Smooth muscle cell (in vitro differentiated cells): ENCODE data around the gene SLC6A6. TPM values are rescaled to one million over a fixed set of nuclear protein-coding genes. Genes with fewer than 3 reads are reported as not detected.
A peak's percentile ranks its signal among the peaks of the same experiment; 100 is the strongest.

Source experiments
- DNase-seq: peaks from one replicate; lab custom pipeline; 2025; ENCODE audit not compliant: unreplicated experiment; lab: John Stamatoyannopoulos, UW
- H2AFZ ChIP-seq: fragments of 200-600 bp; sonication (generic); 2 replicates; pipeline ENCODE4 v1.6.0; 2016; ENCODE audit warnings: antibody characterized with exemption, low read depth, mild to moderate bottlenecking
- H3F3A ChIP-seq: fragments of 200-600 bp; sonication (generic); 2 replicates; pipeline ENCODE4 v1.6.0; 2017; ENCODE audit warnings: antibody characterized with exemption, low read depth
- H3K27ac ChIP-seq: fragments of 200-600 bp; sonication (generic); 2 replicates; pipeline ENCODE4 v1.5.1; 2016; ENCODE audit warnings: low read depth, mild to moderate bottlenecking
- H3K27me3 ChIP-seq: fragments of 200-600 bp; sonication (generic); 2 replicates; pipeline ENCODE4 v1.6.1; 2016; ENCODE audit warnings: low read depth, mild to moderate bottlenecking
- H3K36me3 ChIP-seq: fragments of 200-600 bp; sonication (generic); 2 replicates; pipeline ENCODE4 v1.5.1; 2016; ENCODE audit warnings: low read depth
- H3K4me1 ChIP-seq: fragments of 200-600 bp; sonication (generic); 2 replicates; pipeline ENCODE4 v1.5.1; 2016; ENCODE audit warnings: low read depth
- H3K4me2 ChIP-seq: fragments of 200-600 bp; sonication (generic); 2 replicates; pipeline ENCODE4 v1.6.0; 2016; ENCODE audit warnings: mild to moderate bottlenecking
- H3K4me3 ChIP-seq: fragments of 200-600 bp; sonication (generic); 2 replicates; pipeline ENCODE4 v1.5.1; 2016; ENCODE audit warnings: mild to moderate bottlenecking
- H3K79me2 ChIP-seq: fragments of 200-600 bp; sonication (generic); 2 replicates; pipeline ENCODE4 v1.6.0; 2016; ENCODE audit warnings: low read depth, mild to moderate bottlenecking
- H3K9ac ChIP-seq: fragments of 200-600 bp; sonication (generic); 2 replicates; pipeline ENCODE4 v1.6.0; 2016; ENCODE audit warnings: low read depth
- H3K9me3 ChIP-seq: fragments of 200-600 bp; sonication (generic); replicated peaks from 2 replicates; pipeline ENCODE4 v1.5.1; 2016; ENCODE audit warnings: low read depth
- H4K20me1 ChIP-seq: fragments of 200-600 bp; sonication (generic); 2 replicates; pipeline ENCODE4 v1.6.0; 2016; ENCODE audit warnings: low read depth
- WGBS: methylation state at CpG from one replicate; pipeline ENCODE4 v1.1.7; 2016; ENCODE audit warnings: low lambda C conversion rate; 5-methylcytosine and 5-hydroxymethylcytosine counted together
- polyA plus RNA-seq: library from polyadenylated mRNA; unstranded; fragments of >200 nt; fragmentation: Nextera tagmentation; extraction: Ambion mirVana; gene quantifications from 2 replicates; pipeline ENCODE4 v1.2.1, GENCODE V29; 2016
- total RNA-seq: library from RNA; depleted of rRNA; stranded (reverse); fragments of >200 nt; gene quantifications from 2 replicates; pipeline ENCODE4 v1.2.3, GENCODE V29; 2014
- TF ChIP-seq, protein P1 (sequence below): fragments of 200-600 bp; sonication (generic); IDR thresholded peaks from 2 replicates; pipeline ENCODE4 v1.5.1; 2017; ENCODE audit warnings: borderline replicate concordance, mild to moderate bottlenecking, antibody characterized with exemption; ENCODE audit not compliant: insufficient read depth, poor library complexity, severe bottlenecking

SLC6A6 gene
- total and polyA plus RNA-seq, 2 experiments from 2014 or later = 9.4 to 11.7 TPM

DNA sequence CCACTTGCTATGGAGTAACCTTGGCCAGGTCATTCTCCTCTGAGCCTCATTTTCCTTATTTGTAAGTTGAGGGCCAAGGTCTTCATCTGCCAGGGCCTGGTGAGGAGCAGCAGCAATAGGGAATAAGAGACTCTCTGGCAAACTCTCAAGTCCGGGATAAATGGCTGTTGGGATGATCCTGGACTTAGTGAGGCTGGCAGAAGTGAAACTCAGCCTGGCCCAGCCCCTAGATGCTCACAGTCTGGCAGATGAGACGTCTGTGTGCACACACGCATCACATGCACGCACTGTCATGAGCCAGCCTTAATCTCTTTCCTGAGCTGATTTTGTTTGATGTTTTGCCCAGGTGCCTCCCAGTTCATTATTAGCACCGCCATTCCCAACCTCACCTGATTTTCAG, 26.8 kb downstream of the SLC6A6 start:
- H3F3A ChIP-seq = peaks cover 3% of the 10 kb centered on the region
- H3K27ac ChIP-seq = no peak overlapping the region
- H4K20me1 ChIP-seq = peaks cover 5% of the 10 kb centered on the region
- WGBS = 52% methylated on average over 5 of the region's 5 CpGs
- no peak overlapping the region for H3K9ac ChIP-seq
- no peaks in the 10 kb centered on the region for H3K27me3 ChIP-seq
- DNase-seq = no peak
- no peaks in the 10 kb centered on the region for H3K36me3 ChIP-seq
- peaks cover 6% of the 10 kb centered on the region for H3K4me1 ChIP-seq
- H3K9me3 ChIP-seq = no peaks in the 10 kb centered on the region
- no peak overlapping the region for H3K4me3 ChIP-seq
- H3K4me2 ChIP-seq = no peak overlapping the region
- no peak overlapping the region for H2AFZ ChIP-seq
- H3K79me2 ChIP-seq = no peaks in the 10 kb centered on the region
- TF ChIP-seq, protein P1, sequence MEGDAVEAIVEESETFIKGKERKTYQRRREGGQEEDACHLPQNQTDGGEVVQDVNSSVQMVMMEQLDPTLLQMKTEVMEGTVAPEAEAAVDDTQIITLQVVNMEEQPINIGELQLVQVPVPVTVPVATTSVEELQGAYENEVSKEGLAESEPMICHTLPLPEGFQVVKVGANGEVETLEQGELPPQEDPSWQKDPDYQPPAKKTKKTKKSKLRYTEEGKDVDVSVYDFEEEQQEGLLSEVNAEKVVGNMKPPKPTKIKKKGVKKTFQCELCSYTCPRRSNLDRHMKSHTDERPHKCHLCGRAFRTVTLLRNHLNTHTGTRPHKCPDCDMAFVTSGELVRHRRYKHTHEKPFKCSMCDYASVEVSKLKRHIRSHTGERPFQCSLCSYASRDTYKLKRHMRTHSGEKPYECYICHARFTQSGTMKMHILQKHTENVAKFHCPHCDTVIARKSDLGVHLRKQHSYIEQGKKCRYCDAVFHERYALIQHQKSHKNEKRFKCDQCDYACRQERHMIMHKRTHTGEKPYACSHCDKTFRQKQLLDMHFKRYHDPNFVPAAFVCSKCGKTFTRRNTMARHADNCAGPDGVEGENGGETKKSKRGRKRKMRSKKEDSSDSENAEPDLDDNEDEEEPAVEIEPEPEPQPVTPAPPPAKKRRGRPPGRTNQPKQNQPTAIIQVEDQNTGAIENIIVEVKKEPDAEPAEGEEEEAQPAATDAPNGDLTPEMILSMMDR = no peak

- H3K27me3 ChIP-seq = no peaks in the 10 kb centered on the region
- WGBS = 94% methylated on average over 4 of the region's 4 CpGs
- no peak for DNase-seq
- H2AFZ ChIP-seq = no peak overlapping the region
- no peak overlapping the region for H3K4me3 ChIP-seq
- H3K79me2 ChIP-seq = no peaks in the 10 kb centered on the region
- H3K27ac ChIP-seq = no peak overlapping the region
- no peaks in the 10 kb centered on the region for H3K36me3 ChIP-seq
- no peaks in the 10 kb centered on the region for H3K9me3 ChIP-seq
- H3K4me1 ChIP-seq = peaks cover 6% of the 10 kb centered on the region
- peaks cover 5% of the 10 kb centered on the region for H4K20me1 ChIP-seq
- H3K4me2 ChIP-seq = no peak overlapping the region
- no peak overlapping the region for H3K9ac ChIP-seq
- H3F3A ChIP-seq = peaks cover 3% of the 10 kb centered on the region
- TF ChIP-seq, protein P1 = no peak
Measured at GRCh38 chr3:14429640-14430039, 27.2 kb downstream of the SLC6A6 start.

- TF ChIP-seq, protein P1 = no peak
- H3K9me3 ChIP-seq = no peaks in the 10 kb centered on the region
- no peaks in the 10 kb centered on the region for H3K36me3 ChIP-seq
- H3K4me2 ChIP-seq = no peak overlapping the region
- H3K9ac ChIP-seq = no peak overlapping the region
- no peak for DNase-seq
- H4K20me1 ChIP-seq = peaks cover 5% of the 10 kb centered on the region
- H2AFZ ChIP-seq = no peak overlapping the region
- no peak overlapping the region for H3K27ac ChIP-seq
- H3K4me1 ChIP-seq = peaks cover 6% of the 10 kb centered on the region
- no peaks in the 10 kb centered on the region for H3K27me3 ChIP-seq
- H3K79me2 ChIP-seq = no peaks in the 10 kb centered on the region
- H3K4me3 ChIP-seq = no peak overlapping the region
- peaks cover 3% of the 10 kb centered on the region for H3F3A ChIP-seq
- 83% methylated on average over 5 of the region's 5 CpGs for WGBS
Measured at GRCh38 chr3:14430053-14430452, 27.6 kb downstream of the SLC6A6 start.

DNA sequence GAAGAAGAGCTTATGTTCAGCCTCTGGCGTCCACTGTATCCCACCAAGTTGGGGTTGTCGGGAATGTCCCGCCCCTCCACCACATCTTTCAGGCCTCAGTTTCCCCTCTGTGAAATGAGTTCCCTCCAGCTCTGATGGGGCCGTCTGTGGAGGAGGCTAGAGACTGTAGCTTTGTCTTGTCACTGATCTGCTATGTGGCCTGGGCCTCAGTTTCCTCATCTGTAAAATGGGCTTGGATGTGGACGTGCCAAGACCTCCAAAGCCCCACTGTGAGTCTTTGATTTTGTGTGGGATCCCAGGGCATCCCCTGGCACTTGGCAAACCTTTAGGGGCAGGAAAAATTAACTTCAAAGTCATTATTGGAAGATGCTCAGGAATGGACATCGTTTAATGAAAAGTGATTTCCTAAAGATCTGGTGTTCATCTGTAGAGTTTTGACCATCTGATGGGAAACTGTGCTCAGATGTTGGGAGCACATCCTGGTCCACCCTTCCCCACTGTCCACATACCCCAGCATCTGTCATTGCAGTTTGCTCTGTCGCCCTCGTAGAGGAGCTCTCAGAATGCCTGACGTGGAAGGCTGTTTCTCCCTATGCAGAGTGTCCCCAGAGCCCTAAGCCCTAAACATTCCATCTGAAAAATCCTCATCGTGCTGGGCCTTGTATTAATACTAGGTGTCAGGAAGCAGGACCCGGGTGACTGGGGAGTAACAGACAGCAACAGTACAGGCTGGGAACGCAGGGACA, 28.5 kb downstream of the SLC6A6 start:
- Histone ChIP-seq H3K9me3 (no peaks in the 10 kb centered on the region), H3K79me2 (no peaks in the 10 kb centered on the region), H4K20me1 (peaks cover 4% of the 10 kb centered on the region), H3K9ac (no peak overlapping the region), H3K4me2 (peak overlapping the region; percentile 69), H3K36me3 (no peaks in the 10 kb centered on the region), H3K4me3 (no peak overlapping the region), H3K27me3 (no peaks in the 10 kb centered on the region), H3K27ac (peak overlapping the region; percentile 87), H3K4me1 (peaks cover 6% of the 10 kb centered on the region), H2AFZ (no peak overlapping the region), H3F3A (peaks cover 3% of the 10 kb centered on the region)
- no peak for DNase-seq
- TF ChIP-seq, protein P1 = no peak
- 67% methylated on average over 12 of the region's 12 CpGs for WGBS
